Measurements from ENCODE around the gene NYNRIN. TPM values are rescaled to one million over a fixed set of nuclear protein-coding genes. Genes with fewer than 3 reads are reported as not detected.

Gene NYNRIN
- total RNA-seq, 1 experiment from 2014 or later = 18.7 TPM

- H2BK120ac ChIP-seq (ENCODE audit: low read depth, low read length, poor library complexity, severe bottlenecking) = no peak overlapping the region
- Mint-ChIP-seq H3K27ac (no peak overlapping the region), H3K9me3 (no peaks in the 10 kb centered on the region), H3K27me3 (ENCODE audit: low read depth) (peaks cover 17% of the 10 kb centered on the region), H3K4me1 (peaks cover 40 to 41% of the 10 kb centered on the region in 2 experiments), H3K36me3 (ENCODE audit: insufficient read depth in 1 of 3, low read depth in 3 of 3) (no peaks in the 10 kb centered on the region), H3K4me3 (no peak overlapping the region)
- H3K18ac ChIP-seq (ENCODE audit: insufficient read length, low read depth, low read length) = no peak overlapping the region
- H3K56ac ChIP-seq (ENCODE audit: insufficient read length, low read depth, low read length) = no peak overlapping the region
- no peak overlapping the region for H3T11ph ChIP-seq (ENCODE audit: low read length)
- H4K5ac ChIP-seq (ENCODE audit: insufficient read length, low read depth, low read length) = no peak overlapping the region
- no peak overlapping the region for H2BK20ac ChIP-seq (ENCODE audit: low read depth, low read length, poor library complexity, severe bottlenecking)
- no CpG with 5 or more reads among the region's 8 CpGs for WGBS (ENCODE audit: extremely low coverage, insufficient read length, low lambda C conversion rate)
- no peak overlapping the region for H3K4me2 ChIP-seq (ENCODE audit: insufficient read depth, insufficient read length, low read length)
- no peaks in the 10 kb centered on the region for H3K9me3 ChIP-seq (ENCODE audit: control insufficient read depth, low read depth, low read length)
- no peak overlapping the region for H3K9ac ChIP-seq (ENCODE audit: extremely low read depth, insufficient read length, low read length)
- H3K4ac ChIP-seq (ENCODE audit: low read depth, low read length) = no peak overlapping the region
- no peaks in the 10 kb centered on the region for H3K27me3 ChIP-seq (ENCODE audit: insufficient read depth, low read length)
- no peak overlapping the region for H2BK15ac ChIP-seq (ENCODE audit: low read depth, low read length)
- no peak for TF ChIP-seq CTCF (conservative IDR thresholded peaks at IDR 0.05)
- H2AK5ac ChIP-seq (ENCODE audit: insufficient read length, low read length) = no peak overlapping the region
- no peaks in the 10 kb centered on the region for H4K20me1 ChIP-seq (ENCODE audit: control insufficient read depth, insufficient read depth, insufficient read length)
- H3K4me1 ChIP-seq (ENCODE audit: insufficient read depth, low read length) = no peaks in the 10 kb centered on the region; the same call in 1 of the 2 replicates
- H3K23me2 ChIP-seq (ENCODE audit: insufficient read length, low read depth, low read length, poor library complexity, severe bottlenecking) = peaks cover 5% of the 10 kb centered on the region
- no peak overlapping the region for H4K8ac ChIP-seq (replicated peaks; ENCODE audit: insufficient read length, low read depth, low read length)
- H2BK12ac ChIP-seq (ENCODE audit: insufficient read length, low read depth, low read length) = no peak overlapping the region
- H4K91ac ChIP-seq (ENCODE audit: insufficient read length, low read depth, low read length) = no peak overlapping the region
- no peak overlapping the region for H3K14ac ChIP-seq (ENCODE audit: insufficient read depth, low read length)
- no peak overlapping the region for H2AFZ ChIP-seq (ENCODE audit: low read length)
- no peak overlapping the region for H3K23ac ChIP-seq (ENCODE audit: insufficient read length, low read depth, low read length)
- no peak overlapping the region for H2BK5ac ChIP-seq (ENCODE audit: insufficient read length, low read length)
- H3K79me1 ChIP-seq (ENCODE audit: insufficient read depth, low read depth, low read length, poor library complexity, severe bottlenecking) = no peaks in the 10 kb centered on the region
- H3K79me2 ChIP-seq (ENCODE audit: insufficient read depth, low read length) = no peaks in the 10 kb centered on the region
- no peak for DNase-seq
- no peak overlapping the region for H3K27ac ChIP-seq (ENCODE audit: insufficient read length, low read depth, low read length)
These were observed 2.9 kb upstream of the NYNRIN start for GRCh38 chr14:24395609-24396582.
